ENCODE data around the gene ERG.

Gene ERG

GRCh38 chr21:38355353-38355752 is 142.9 kb downstream of the ERG start:
- DNase-seq = no peak

GRCh38 chr21:38354746-38355145 is 143.5 kb downstream of the ERG start:
- DNase-seq = no peak

- DNase-seq = no peak
Observed at GRCh38 chr21:38354231-38354630, 144.0 kb downstream of the ERG start.

- DNase-seq = peak; percentile 15
Observed at GRCh38 chr21:38352536-38353219, 145.6 kb downstream of the ERG start.

GRCh38 chr21:38351961-38352521 is 146.2 kb downstream of the ERG start:
- DNase-seq = no peak

GRCh38 chr21:38351176-38351959 is 146.9 kb downstream of the ERG start:
- no peak for DNase-seq

GRCh38 chr21:38350684-38351083 is 147.6 kb downstream of the ERG start:
- no peak for DNase-seq

- DNase-seq = no peak
Observed at GRCh38 chr21:38349977-38350376, 148.3 kb downstream of the ERG start.

- DNase-seq = no peak
Observed at GRCh38 chr21:38349111-38349746, 149.0 kb downstream of the ERG start.

GRCh38 chr21:38346286-38346685 is 152.0 kb downstream of the ERG start:
- no peak for DNase-seq

GRCh38 chr21:38343691-38344090 is 154.6 kb downstream of the ERG start:
- DNase-seq = no peak

- DNase-seq = no peak
Observed at GRCh38 chr21:38342739-38343138, 155.5 kb downstream of the ERG start.

- no peak for DNase-seq
Observed at GRCh38 chr21:38341546-38342012, 156.7 kb downstream of the ERG start.

GRCh38 chr21:38340131-38340530 is 158.1 kb downstream of the ERG start:
- DNase-seq = no peak

GRCh38 chr21:38337793-38338192 is 160.5 kb downstream of the ERG start:
- no peak for DNase-seq

GRCh38 chr21:38334866-38335265 is 163.4 kb downstream of the ERG start:
- no peak for DNase-seq

GRCh38 chr21:38333301-38334272 is 164.7 kb downstream of the ERG start:
- no peak for DNase-seq

- no peak for DNase-seq
Observed at GRCh38 chr21:38330666-38331065, 167.6 kb downstream of the ERG start.
